ENCODE data around the gene ZBTB9.

Gene ZBTB9

GRCh38 chr6:33427585-33428223 lies 26.7 kb upstream of the ZBTB9 start:
- no peak for DNase-seq (ENCODE audit: low read depth, low spot score)
- Histone ChIP-seq H3K27me3 (ENCODE audit: insufficient read depth, insufficient read length) (no peaks in the 10 kb centered on the region), H3K4me1 (ENCODE audit: insufficient read depth, insufficient read length) (peaks cover 21% of the 10 kb centered on the region), H3K9me3 (ENCODE audit: insufficient read depth, low read length) (no peaks in the 10 kb centered on the region), H3K9ac (ENCODE audit: insufficient read length, low read depth) (peak overlapping the region; percentile 79), H3K36me3 (ENCODE audit: insufficient read depth, insufficient read length, low read length) (peaks cover 16% of the 10 kb centered on the region), H3K4me3 (ENCODE audit: insufficient read length, low read depth) (peak overlapping the region; percentile 54)
- no peak for TF ChIP-seq SUZ12 (IDR thresholded peaks at IDR 0.05; ENCODE audit: extremely low read depth, insufficient read depth, insufficient read length)
- no peak for TF ChIP-seq ZNF274 (IDR thresholded peaks at IDR 0.05; ENCODE audit: low read depth, low read length)
- no peak for TF ChIP-seq YY1 (IDR thresholded peaks at IDR 0.05; ENCODE audit: insufficient read depth, insufficient read length)

GRCh38 chr6:33428224-33428965 lies 26.0 kb upstream of the ZBTB9 start:
- no peak for DNase-seq (ENCODE audit: low read depth, low spot score)

GRCh38 chr6:33428966-33429749 lies 25.2 kb upstream of the ZBTB9 start:
- no peak for DNase-seq (ENCODE audit: low read depth, low spot score)
- Histone ChIP-seq H3K4me3 (ENCODE audit: insufficient read length, low read depth) (no peak overlapping the region), H3K36me3 (ENCODE audit: insufficient read depth, insufficient read length, low read length) (peaks cover 2% of the 10 kb centered on the region), H3K9ac (ENCODE audit: insufficient read length, low read depth) (peak overlapping the region; percentile 61), H3K4me1 (ENCODE audit: insufficient read depth, insufficient read length) (peaks cover 21% of the 10 kb centered on the region), H3K9me3 (ENCODE audit: insufficient read depth, low read length) (no peaks in the 10 kb centered on the region), H3K27me3 (ENCODE audit: insufficient read depth, insufficient read length) (no peaks in the 10 kb centered on the region)
- no peak for TF ChIP-seq SUZ12 (IDR thresholded peaks at IDR 0.05; ENCODE audit: extremely low read depth, insufficient read depth, insufficient read length)
- no peak for TF ChIP-seq ZNF274 (IDR thresholded peaks at IDR 0.05; ENCODE audit: low read depth, low read length)
- no peak for TF ChIP-seq YY1 (IDR thresholded peaks at IDR 0.05; ENCODE audit: insufficient read depth, insufficient read length)

More at GRCh38 chr6:33428224-33428965, 26.0 kb upstream of the ZBTB9 start:
- Histone ChIP-seq H3K36me3 (ENCODE audit: insufficient read depth, insufficient read length, low read length) (peaks cover 9% of the 10 kb centered on the region), H3K4me1 (ENCODE audit: insufficient read depth, insufficient read length) (peaks cover 21% of the 10 kb centered on the region), H3K4me3 (ENCODE audit: insufficient read length, low read depth) (peak overlapping the region; percentile 36), H3K27me3 (ENCODE audit: insufficient read depth, insufficient read length) (no peaks in the 10 kb centered on the region), H3K9ac (ENCODE audit: insufficient read length, low read depth) (peak overlapping the region; percentile 70), H3K9me3 (ENCODE audit: insufficient read depth, low read length) (no peaks in the 10 kb centered on the region)
- TF ChIP-seq ZNF274 (IDR thresholded peaks at IDR 0.05; ENCODE audit: low read depth, low read length), result no peak
- no peak for TF ChIP-seq SUZ12 (IDR thresholded peaks at IDR 0.05; ENCODE audit: extremely low read depth, insufficient read depth, insufficient read length)
- no peak for TF ChIP-seq YY1 (IDR thresholded peaks at IDR 0.05; ENCODE audit: insufficient read depth, insufficient read length)

- H3K9ac ChIP-seq (ENCODE audit: insufficient read length, low read depth), result no peak overlapping the region
- no peaks in the 10 kb centered on the region for H3K9me3 ChIP-seq (ENCODE audit: insufficient read depth, low read length)
- H3K4me1 ChIP-seq (ENCODE audit: insufficient read depth, insufficient read length), result peaks cover 21% of the 10 kb centered on the region
- no peak for TF ChIP-seq SUZ12 (IDR thresholded peaks at IDR 0.05; ENCODE audit: extremely low read depth, insufficient read depth, insufficient read length)
- no peak for TF ChIP-seq ZNF274 (IDR thresholded peaks at IDR 0.05; ENCODE audit: low read depth, low read length)
- no peak for TF ChIP-seq YY1 (IDR thresholded peaks at IDR 0.05; ENCODE audit: insufficient read depth, insufficient read length)
- DNase-seq (ENCODE audit: low read depth, low spot score), result no peak
- H3K4me3 ChIP-seq (ENCODE audit: insufficient read length, low read depth), result no peak overlapping the region
- H3K36me3 ChIP-seq (ENCODE audit: insufficient read depth, insufficient read length, low read length), result no peaks in the 10 kb centered on the region
- no peaks in the 10 kb centered on the region for H3K27me3 ChIP-seq (ENCODE audit: insufficient read depth, insufficient read length)
Observed at GRCh38 chr6:33429750-33430052, 24.7 kb upstream of the ZBTB9 start.

GRCh38 chr6:33430334-33430733 lies 24.0 kb upstream of the ZBTB9 start:
- Histone ChIP-seq H3K9me3 (ENCODE audit: insufficient read depth, low read length) (no peaks in the 10 kb centered on the region), H3K9ac (ENCODE audit: insufficient read length, low read depth) (no peak overlapping the region), H3K4me1 (ENCODE audit: insufficient read depth, insufficient read length) (peaks cover 22% of the 10 kb centered on the region), H3K4me3 (ENCODE audit: insufficient read length, low read depth) (no peak overlapping the region), H3K36me3 (ENCODE audit: insufficient read depth, insufficient read length, low read length) (peaks cover 5% of the 10 kb centered on the region), H3K27me3 (ENCODE audit: insufficient read depth, insufficient read length) (no peaks in the 10 kb centered on the region)
- no peak for DNase-seq (ENCODE audit: low read depth, low spot score)
- TF ChIP-seq ZNF274 (IDR thresholded peaks at IDR 0.05; ENCODE audit: low read depth, low read length) (no peak), SUZ12 (IDR thresholded peaks at IDR 0.05; ENCODE audit: extremely low read depth, insufficient read depth, insufficient read length) (no peak), YY1 (IDR thresholded peaks at IDR 0.05; ENCODE audit: insufficient read depth, insufficient read length) (no peak)

- DNase-seq (ENCODE audit: low read depth, low spot score), result peak; percentile 89
- Histone ChIP-seq H3K27me3 (ENCODE audit: insufficient read depth, insufficient read length) (no peaks in the 10 kb centered on the region), H3K9ac (ENCODE audit: insufficient read length, low read depth) (peak overlapping the region; percentile 73), H3K4me3 (ENCODE audit: insufficient read length, low read depth) (peak overlapping the region; percentile 39), H3K36me3 (ENCODE audit: insufficient read depth, insufficient read length, low read length) (peaks cover 13% of the 10 kb centered on the region), H3K9me3 (ENCODE audit: insufficient read depth, low read length) (no peaks in the 10 kb centered on the region), H3K4me1 (ENCODE audit: insufficient read depth, insufficient read length) (peaks cover 22% of the 10 kb centered on the region)
- TF ChIP-seq SUZ12 (IDR thresholded peaks at IDR 0.05; ENCODE audit: extremely low read depth, insufficient read depth, insufficient read length) (no peak), YY1 (IDR thresholded peaks at IDR 0.05; ENCODE audit: insufficient read depth, insufficient read length) (no peak), ZNF274 (IDR thresholded peaks at IDR 0.05; ENCODE audit: low read depth, low read length) (no peak)
Observed at GRCh38 chr6:33430991-33431879, 23.1 kb upstream of the ZBTB9 start.
